Suprapubic skin (tissue), 4 donors: ENCODE measurements around the gene ABCB1.

Experiments
- POLR2A ChIP-seq, 2 donors: fragments of 450-650 bp; IDR thresholded peaks; one replicate each; pipeline ENCODE4 v1.6.1; 2017; ENCODE audit warnings: antibody characterized with exemption in 2 of 2, mild to moderate bottlenecking in 2 of 2, moderate library complexity in 2 of 2
- POLR2AphosphoS5 ChIP-seq, 3 donors: sonication (generic); formaldehyde crosslinking; IDR thresholded peaks; one replicate each; pipeline ENCODE4 v1.6.1; 2017; ENCODE audit warnings: antibody characterized with exemption in 3 of 3
- TF ChIP-seq, protein P1 (sequence below), 2 donors: fragments of 200-600 bp in 1 of 2; fragments of 450-650 bp in 1 of 2; sonication (generic) in 1 of 2; IDR thresholded peaks; one replicate each; pipeline ENCODE4 v1.5.1; 2016 to 2019; ENCODE audit warnings: antibody characterized with exemption in 2 of 2, mild to moderate bottlenecking in 1 of 2, moderate library complexity in 1 of 2

- TF ChIP-seq, protein P1, sequence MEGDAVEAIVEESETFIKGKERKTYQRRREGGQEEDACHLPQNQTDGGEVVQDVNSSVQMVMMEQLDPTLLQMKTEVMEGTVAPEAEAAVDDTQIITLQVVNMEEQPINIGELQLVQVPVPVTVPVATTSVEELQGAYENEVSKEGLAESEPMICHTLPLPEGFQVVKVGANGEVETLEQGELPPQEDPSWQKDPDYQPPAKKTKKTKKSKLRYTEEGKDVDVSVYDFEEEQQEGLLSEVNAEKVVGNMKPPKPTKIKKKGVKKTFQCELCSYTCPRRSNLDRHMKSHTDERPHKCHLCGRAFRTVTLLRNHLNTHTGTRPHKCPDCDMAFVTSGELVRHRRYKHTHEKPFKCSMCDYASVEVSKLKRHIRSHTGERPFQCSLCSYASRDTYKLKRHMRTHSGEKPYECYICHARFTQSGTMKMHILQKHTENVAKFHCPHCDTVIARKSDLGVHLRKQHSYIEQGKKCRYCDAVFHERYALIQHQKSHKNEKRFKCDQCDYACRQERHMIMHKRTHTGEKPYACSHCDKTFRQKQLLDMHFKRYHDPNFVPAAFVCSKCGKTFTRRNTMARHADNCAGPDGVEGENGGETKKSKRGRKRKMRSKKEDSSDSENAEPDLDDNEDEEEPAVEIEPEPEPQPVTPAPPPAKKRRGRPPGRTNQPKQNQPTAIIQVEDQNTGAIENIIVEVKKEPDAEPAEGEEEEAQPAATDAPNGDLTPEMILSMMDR (IDR thresholded peaks at IDR 0.05) = no peak
- TF ChIP-seq POLR2AphosphoS5 (IDR thresholded peaks at IDR 0.05) (no peak), POLR2A (IDR thresholded peaks at IDR 0.05) (no peak)
Measured at GRCh38 chr7:87528730-87529129, 72.0 kb downstream of the ABCB1 start.
